H1 (cell line): ENCODE data around the gene ADNP2. TPM values are rescaled to one million over a fixed set of nuclear protein-coding genes. Genes with fewer than 3 reads are reported as not detected.

Source experiments
- CHD1 ChIP-seq: IDR thresholded peaks from 2 replicates; pipeline ENCODE4 v1.6.1; 2012; ENCODE audit warnings: low read depth, low read length, improper control_type of control experiment
- JUND ChIP-seq: IDR thresholded peaks from 2 replicates; pipeline ENCODE4 v1.6.1; 2011; ENCODE audit warnings: mild to moderate bottlenecking, improper control_type of control experiment, low read length
- KDM1A ChIP-seq: fragments of 200-600, 300-600 bp; sonication (generic); IDR thresholded peaks from 2 replicates; pipeline ENCODE4 v1.7.1; 2016; ENCODE audit warnings: mild to moderate bottlenecking, low read length, borderline replicate concordance
- PHF8 ChIP-seq: fragments of 200-600 bp; sonication (generic); conservative IDR thresholded peaks from 2 replicates; pipeline ENCODE4 v1.7.1; 2012; ENCODE audit warnings: low read depth, mild to moderate bottlenecking, inconsistent platforms, low read length, moderate library complexity
- RAD21 ChIP-seq, 2 experiments: IDR thresholded peaks in 1 of 2; conservative IDR thresholded peaks in 1 of 2; 2 replicates each; pipeline ENCODE4 v1.6.1; 2011; ENCODE audit warnings: low read depth in 2 of 2, low read length in 2 of 2, improper control_type of control experiment in 1 of 2, inconsistent platforms in 1 of 2, mild to moderate bottlenecking in 1 of 2, moderate library complexity in 1 of 2
- RFX5 ChIP-seq: IDR thresholded peaks from 2 replicates; pipeline ENCODE4 v1.6.1; 2011; ENCODE audit warnings: low read depth, low read length, improper control_type of control experiment, borderline replicate concordance
- TBP ChIP-seq: IDR thresholded peaks from 2 replicates; pipeline ENCODE4 v1.6.1; 2011; ENCODE audit warnings: low read depth, low read length, improper control_type of control experiment
- polyA plus RNA-seq, 7 experiments: library from polyadenylated mRNA; depleted of rRNA in 3 of 7; stranded (reverse) in 5 of 7; unstranded in 2 of 7; fragments of >200 nt in 5 of 7; fragments of 200-250 nt in 2 of 7; gene quantifications; 1 replicate in 5 of 7; 2 replicates in 1 of 7; 4 replicates in 1 of 7; pipeline versions ENCODE4 v1.2.1 to v1.2.3, GENCODE V29; 2011 to 2013; ENCODE audit warnings: missing spikeins in 2 of 7, mixed read lengths in 2 of 7
- total RNA-seq: library from RNA; stranded (reverse); fragmentation: NEBNext Ultra II Directional; extraction: Animal tissue kit (Norgen Biotek cat#: 25700); gene quantifications from 2 replicates; pipeline ENCODE4 v1.2.1, GENCODE V29; 2021

Gene ADNP2
- total and polyA plus RNA-seq, 2 of the 8 experiments (the other 6 are each of a cell fraction or from before 2014, with no cell fraction given), result 25.1 to 61.6 TPM

DNA sequence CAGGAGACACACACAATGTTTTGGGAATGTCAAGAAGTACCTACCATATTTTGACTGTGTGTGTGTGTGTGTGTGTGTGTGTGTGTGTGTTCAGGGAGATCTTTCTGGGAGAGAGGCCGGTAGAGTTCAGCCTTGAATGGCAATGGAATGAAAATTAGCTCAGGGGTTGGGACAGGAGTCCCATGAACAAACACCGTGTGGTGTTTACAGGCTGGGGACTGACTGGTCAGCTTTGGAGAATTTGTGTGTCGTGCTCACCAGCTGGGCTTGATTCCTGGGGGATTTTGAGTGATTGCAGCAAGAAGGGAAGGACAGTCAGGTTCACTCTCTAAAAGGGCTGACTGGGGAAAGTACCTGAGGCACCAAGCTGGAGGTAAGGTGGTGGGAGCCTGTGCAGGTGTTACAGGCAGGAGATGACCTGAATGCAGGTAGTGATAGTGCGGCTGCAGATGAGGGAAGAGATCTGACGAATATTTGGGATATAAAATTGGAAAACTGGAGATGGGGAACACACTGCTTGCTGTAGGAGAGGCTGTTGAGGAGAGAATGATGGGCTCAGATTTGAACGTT lies 2.5 kb upstream of the ADNP2 start (continued):
- TF ChIP-seq PHF8 (no peak), RAD21 (IDR thresholded peaks at IDR 0.05 in 1 of 2, conservative IDR thresholded peaks at IDR 0.05 in 1 of 2; ENCODE audit: low read depth in 2 of 2, low read length in 2 of 2) (no peak), TBP (no peak), RFX5 (no peak), KDM1A (no peak), JUND (no peak), CHD1 (no peak)
